ENCODE data around the gene OGDH. TPM values are rescaled to one million over a fixed set of nuclear protein-coding genes. Genes with fewer than 3 reads are reported as not detected.

Gene OGDH
- total RNA-seq, 1 donor from 2014 or later = 73.7 TPM

GRCh38 chr7:44645696-44646095 is 39.3 kb downstream of the OGDH start:
- no peak overlapping the region for H3K27ac Mint-ChIP-seq (ENCODE audit: unreplicated experiment)
- no peak overlapping the region for H3K4me3 Mint-ChIP-seq (ENCODE audit: unreplicated experiment)
- H3K9me3 Mint-ChIP-seq (ENCODE audit: unreplicated experiment) = no peaks in the 10 kb centered on the region
- H3K27me3 Mint-ChIP-seq (ENCODE audit: low read depth, unreplicated experiment) = no peaks in the 10 kb centered on the region
- Histone ChIP-seq H3K36me3 (ENCODE audit: insufficient read depth, low read length) (peaks cover 15% of the 10 kb centered on the region), H3K9me3 (ENCODE audit: insufficient read depth, low read depth, low read length) (no peaks in the 10 kb centered on the region), H3K27ac (ENCODE audit: low read depth, low read length) (no peak overlapping the region), H3K9ac (ENCODE audit: low read length) (no peak overlapping the region), H3K27me3 (ENCODE audit: insufficient read depth, low read length) (no peaks in the 10 kb centered on the region), H3K4me2 (ENCODE audit: low read length) (no peak overlapping the region), H2AFZ (ENCODE audit: low read depth, low read length) (no peak overlapping the region), H3K79me2 (ENCODE audit: insufficient read depth, low read length) (peaks cover 6% of the 10 kb centered on the region), H4K20me1 (ENCODE audit: insufficient read depth, low read length) (no peaks in the 10 kb centered on the region), H3K4me3 (ENCODE audit: insufficient read depth, low read depth, low read length) (no peak overlapping the region), H3K4me1 (ENCODE audit: insufficient read depth, low read length) (peaks cover under 1% of the 10 kb centered on the region)
- peaks cover under 1% of the 10 kb centered on the region for H3K4me1 Mint-ChIP-seq (ENCODE audit: low read depth, unreplicated experiment)
- no peak for FAIRE-seq
- TF ChIP-seq EZH2 (IDR thresholded peaks at IDR 0.05; ENCODE audit: insufficient read depth, low read length) (no peak), CTCF (IDR thresholded peaks at IDR 0.05; ENCODE audit: insufficient read depth, low read depth, low read length) (no peak)
- H3K36me3 Mint-ChIP-seq (ENCODE audit: low read depth, unreplicated experiment) = peaks cover 16% of the 10 kb centered on the region
- DNase-seq (ENCODE audit: low read depth) = no peak

GRCh38 chr7:44646176-44646920 is 39.9 kb downstream of the OGDH start:
- Histone ChIP-seq H2AFZ (ENCODE audit: low read depth, low read length) (no peak overlapping the region), H3K36me3 (ENCODE audit: insufficient read depth, low read length) (peaks cover 15% of the 10 kb centered on the region), H3K9me3 (ENCODE audit: insufficient read depth, low read depth, low read length) (no peaks in the 10 kb centered on the region), H3K4me2 (ENCODE audit: low read length) (no peak overlapping the region), H4K20me1 (ENCODE audit: insufficient read depth, low read length) (no peaks in the 10 kb centered on the region), H3K4me3 (ENCODE audit: insufficient read depth, low read depth, low read length) (no peak overlapping the region), H3K79me2 (ENCODE audit: insufficient read depth, low read length) (peaks cover 6% of the 10 kb centered on the region), H3K9ac (ENCODE audit: low read length) (no peak overlapping the region), H3K4me1 (ENCODE audit: insufficient read depth, low read length) (no peaks in the 10 kb centered on the region), H3K27me3 (ENCODE audit: insufficient read depth, low read length) (no peaks in the 10 kb centered on the region), H3K27ac (ENCODE audit: low read depth, low read length) (no peak overlapping the region)
- Mint-ChIP-seq H3K36me3 (ENCODE audit: low read depth, unreplicated experiment) (peaks cover 20% of the 10 kb centered on the region), H3K27me3 (ENCODE audit: low read depth, unreplicated experiment) (no peaks in the 10 kb centered on the region), H3K27ac (ENCODE audit: unreplicated experiment) (no peak overlapping the region), H3K9me3 (ENCODE audit: unreplicated experiment) (no peaks in the 10 kb centered on the region), H3K4me3 (ENCODE audit: unreplicated experiment) (no peak overlapping the region), H3K4me1 (ENCODE audit: low read depth, unreplicated experiment) (no peaks in the 10 kb centered on the region)
- FAIRE-seq (no peak), DNase-seq (ENCODE audit: low read depth) (no peak)
- no peak for TF ChIP-seq EZH2 (IDR thresholded peaks at IDR 0.05; ENCODE audit: insufficient read depth, low read length)
- no peak for TF ChIP-seq CTCF (IDR thresholded peaks at IDR 0.05; ENCODE audit: insufficient read depth, low read depth, low read length)
